Mucosa of stomach (tissue), 1 donor: ENCODE results near the gene SERPINA5.

Source experiments
- H3K27me3 ChIP-seq: one replicate; pipeline ENCODE4 v1.7.0; 2013; ENCODE audit warnings: mild to moderate bottlenecking, low read length; ENCODE audit not compliant: control insufficient read depth, insufficient read depth
- H3K36me3 ChIP-seq: one replicate; pipeline ENCODE4 v1.7.0; 2013; ENCODE audit warnings: low read length; ENCODE audit not compliant: control insufficient read depth, insufficient read depth
- H3K4me1 ChIP-seq: one replicate; pipeline ENCODE4 v1.7.0; 2013; ENCODE audit warnings: mild to moderate bottlenecking, low read length; ENCODE audit not compliant: control insufficient read depth, insufficient read depth
- H3K4me3 ChIP-seq: one replicate; pipeline ENCODE4 v1.7.0; 2013; ENCODE audit warnings: low read length
- H3K9ac ChIP-seq: one replicate; pipeline ENCODE4 v1.7.0; 2013; ENCODE audit warnings: mild to moderate bottlenecking, low read length, moderate library complexity
- H3K9me3 ChIP-seq: one replicate; pipeline ENCODE4 v1.7.0; 2013; ENCODE audit warnings: mild to moderate bottlenecking, low read length, moderate library complexity; ENCODE audit not compliant: control insufficient read depth
- donor health status: Pancreatic carcinoma.

SERPINA5 gene

DNA sequence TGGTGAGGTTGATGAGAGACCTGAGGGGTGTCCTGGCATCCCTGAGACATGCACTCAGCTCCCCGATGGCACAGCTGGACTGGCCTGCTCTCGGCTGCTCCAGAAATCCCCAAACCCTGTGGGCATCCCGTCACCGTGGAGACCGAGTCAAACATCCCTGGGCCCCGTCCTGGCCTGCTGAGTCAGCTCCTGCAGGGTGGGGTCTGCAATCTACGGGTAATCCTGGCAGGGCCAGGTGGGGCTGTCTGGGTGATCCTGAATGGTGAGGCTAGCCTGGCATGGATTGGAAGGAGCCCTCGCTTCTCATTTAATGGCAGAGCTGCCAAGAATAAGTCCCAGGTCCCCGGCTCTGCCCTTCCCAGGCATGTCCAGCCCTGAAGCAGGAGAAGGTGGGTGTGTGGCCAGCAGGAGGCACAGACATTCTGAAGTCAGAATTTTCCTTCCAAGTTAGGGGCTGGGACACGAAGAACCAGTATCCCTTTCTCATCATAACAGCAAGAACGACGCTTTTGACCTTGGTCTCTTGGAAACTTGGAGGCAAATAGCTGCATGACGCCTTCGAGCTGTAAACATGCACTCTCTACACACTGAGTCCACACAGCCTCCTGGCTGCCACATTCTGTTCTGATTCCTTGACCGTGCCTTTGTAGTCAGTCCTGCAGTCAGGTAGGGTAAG lies 37.6 kb upstream of the SERPINA5 start:
- Histone ChIP-seq H3K27me3 (no peaks in the 10 kb centered on the region), H3K9me3 (no peaks in the 10 kb centered on the region)

DNA sequence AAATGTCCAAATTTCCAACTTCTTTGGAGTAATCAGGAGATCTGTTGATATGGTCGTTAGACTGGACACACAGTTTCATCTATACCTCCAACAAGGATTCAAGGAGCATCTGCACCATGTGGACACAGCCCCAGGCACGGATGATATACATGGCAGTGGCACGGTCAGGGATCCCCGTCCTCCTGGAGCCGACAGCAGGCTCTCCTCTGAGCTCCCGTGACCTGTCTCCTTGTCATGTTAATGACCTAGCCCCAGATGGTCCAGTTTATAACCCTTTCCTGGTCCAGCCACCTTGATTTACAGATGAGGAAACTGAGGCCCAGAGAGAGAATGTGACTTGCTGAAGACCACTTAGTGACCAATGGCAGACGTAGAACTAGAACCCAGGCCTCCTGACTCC lies 36.5 kb upstream of the SERPINA5 start:
- no peaks in the 10 kb centered on the region for H3K36me3 ChIP-seq
- H3K9ac ChIP-seq: no peak overlapping the region
- H3K9me3 ChIP-seq: no peaks in the 10 kb centered on the region
- no peaks in the 10 kb centered on the region for H3K4me1 ChIP-seq
- H3K27me3 ChIP-seq: no peaks in the 10 kb centered on the region
- H3K4me3 ChIP-seq: no peak overlapping the region

More for the DNA sequence above, 37.6 kb upstream of the SERPINA5 start:
- Histone ChIP-seq H3K9ac (no peak overlapping the region), H3K4me3 (no peak overlapping the region), H3K36me3 (no peaks in the 10 kb centered on the region), H3K4me1 (no peaks in the 10 kb centered on the region)

DNA sequence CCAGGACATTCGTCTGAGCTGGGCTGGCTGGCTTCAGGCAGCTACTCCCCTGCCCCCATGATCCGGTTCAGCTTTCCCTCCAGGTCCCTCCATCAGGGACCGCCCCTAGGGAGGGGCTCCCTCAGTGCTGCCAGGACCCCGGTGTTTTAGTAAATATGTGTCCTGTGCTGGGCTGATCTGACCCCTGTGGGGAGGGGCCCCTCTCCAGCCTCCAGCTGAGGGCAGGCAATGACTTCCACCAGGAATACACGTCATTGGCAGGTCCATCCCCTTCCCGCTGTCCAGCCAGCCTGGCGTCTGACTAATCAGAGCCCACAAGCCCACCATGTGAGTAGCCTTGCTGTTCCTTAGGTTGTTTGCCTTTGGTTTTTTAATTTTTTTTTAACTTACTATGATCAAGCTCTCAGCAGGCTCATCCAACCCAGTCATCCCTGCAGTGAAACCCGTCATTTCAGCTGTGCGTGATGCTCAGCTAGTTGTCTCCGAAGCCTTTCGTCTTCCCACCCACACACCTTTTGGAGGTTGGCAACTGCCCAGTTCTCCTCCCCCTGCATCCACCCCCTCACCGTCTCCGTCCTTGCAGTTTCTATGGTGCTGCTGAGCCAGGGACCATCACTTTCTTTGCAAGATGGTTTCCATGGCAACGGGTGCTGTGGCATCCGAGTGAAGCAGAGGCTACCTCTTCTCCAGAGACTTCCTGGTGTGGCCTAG lies 35.9 kb upstream of the SERPINA5 start:
- H3K4me3 ChIP-seq: no peak overlapping the region
- H3K36me3 ChIP-seq: no peaks in the 10 kb centered on the region
- H3K4me1 ChIP-seq: no peaks in the 10 kb centered on the region
- H3K9ac ChIP-seq: no peak overlapping the region
- H3K27me3 ChIP-seq: no peaks in the 10 kb centered on the region
- H3K9me3 ChIP-seq: no peaks in the 10 kb centered on the region

DNA sequence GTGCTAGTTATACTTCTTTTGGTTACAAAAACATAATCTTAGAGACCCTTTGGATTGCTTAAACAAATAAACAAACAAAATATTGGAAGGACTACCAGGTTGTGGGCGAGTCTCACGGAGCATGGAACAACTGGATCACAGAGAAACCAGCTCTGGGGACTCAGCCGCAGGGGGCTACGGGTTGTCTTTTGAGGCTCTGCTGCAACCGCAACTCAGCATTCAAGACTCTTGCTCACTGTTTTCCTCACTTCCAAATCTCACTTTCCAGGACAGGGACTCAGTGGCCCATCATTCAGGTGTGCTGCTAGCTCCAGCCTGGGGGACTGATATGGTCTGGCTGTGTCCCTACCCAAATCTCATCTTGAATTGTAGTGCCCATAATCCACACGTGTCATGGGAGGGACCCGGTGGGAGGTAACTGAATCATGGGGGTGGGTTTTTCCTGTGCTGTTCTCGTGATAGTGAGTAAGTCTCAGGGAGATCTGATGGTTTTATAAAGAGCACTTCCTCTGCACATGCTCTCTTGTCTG lies 34.0 kb upstream of the SERPINA5 start:
- H3K9me3 ChIP-seq: no peaks in the 10 kb centered on the region
- H3K9ac ChIP-seq: no peak overlapping the region
- no peaks in the 10 kb centered on the region for H3K27me3 ChIP-seq
- H3K4me1 ChIP-seq: no peaks in the 10 kb centered on the region
- H3K36me3 ChIP-seq: no peaks in the 10 kb centered on the region
- no peak overlapping the region for H3K4me3 ChIP-seq

DNA sequence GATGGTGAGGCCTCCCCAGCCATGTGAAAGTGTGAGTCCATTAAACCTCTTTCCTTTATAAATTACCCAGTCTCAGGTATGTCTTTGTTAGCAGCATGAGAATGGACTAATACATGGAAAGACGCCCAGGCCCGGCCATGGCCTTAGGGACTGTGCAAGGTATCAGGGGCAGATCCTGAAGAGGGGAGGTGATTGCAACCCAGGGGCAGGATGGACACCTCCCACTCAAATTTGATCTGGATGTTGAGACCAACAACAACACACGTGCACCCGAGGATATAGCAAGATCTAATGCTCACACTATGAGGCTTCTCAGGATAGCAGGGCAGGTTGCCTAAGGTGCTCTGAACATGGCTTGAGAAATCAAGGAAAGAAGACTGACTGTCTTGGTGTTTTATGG lies 33.5 kb upstream of the SERPINA5 start:
- no peak overlapping the region for H3K9ac ChIP-seq
- no peaks in the 10 kb centered on the region for H3K27me3 ChIP-seq
- no peaks in the 10 kb centered on the region for H3K4me1 ChIP-seq
- no peaks in the 10 kb centered on the region for H3K36me3 ChIP-seq
- no peaks in the 10 kb centered on the region for H3K9me3 ChIP-seq
- no peak overlapping the region for H3K4me3 ChIP-seq

DNA sequence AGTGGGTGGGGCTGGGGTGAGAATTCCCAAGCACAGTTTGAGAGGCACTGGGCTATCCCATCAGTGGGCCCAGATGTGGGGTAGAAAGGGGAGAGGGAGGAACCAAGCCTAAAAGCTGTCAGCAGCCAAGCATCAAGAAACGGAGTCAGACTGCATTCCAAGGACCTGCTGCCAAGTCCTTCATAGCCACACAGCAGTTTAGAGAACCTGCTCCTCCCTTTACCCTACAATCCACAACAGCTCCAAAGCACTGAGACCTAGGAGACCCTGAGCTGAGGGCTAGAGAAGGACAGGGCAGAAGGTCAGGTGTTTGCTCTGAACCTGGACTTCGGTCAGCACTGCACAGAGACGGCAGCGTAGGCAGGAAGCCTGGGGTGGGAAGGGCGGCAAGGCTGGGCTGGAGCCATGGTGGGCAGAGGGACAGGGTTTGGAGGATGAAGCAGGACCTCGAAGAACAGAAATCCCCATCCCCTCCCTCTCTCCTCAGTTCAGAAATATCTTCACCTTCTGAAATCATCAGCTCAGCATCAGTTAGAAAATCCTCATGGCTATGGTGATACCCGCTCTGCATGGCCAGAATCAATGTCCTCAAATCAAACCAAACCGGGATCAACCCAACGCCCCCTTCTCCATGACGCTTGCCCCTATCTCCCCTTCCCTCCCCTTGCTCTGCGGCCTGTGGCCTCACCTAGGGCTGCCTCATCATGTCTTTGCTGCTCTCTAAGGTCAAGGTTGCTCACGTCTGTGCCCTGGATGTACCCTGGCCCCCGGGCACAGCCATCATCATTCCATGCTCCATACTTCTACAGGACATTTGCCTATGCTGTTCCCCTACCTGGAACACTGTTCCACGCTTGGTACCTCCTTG lies 32.9 kb upstream of the SERPINA5 start:
- Histone ChIP-seq H3K9ac (no peak overlapping the region), H3K9me3 (no peaks in the 10 kb centered on the region), H3K4me3 (no peak overlapping the region), H3K36me3 (no peaks in the 10 kb centered on the region), H3K4me1 (no peaks in the 10 kb centered on the region), H3K27me3 (no peaks in the 10 kb centered on the region)

DNA sequence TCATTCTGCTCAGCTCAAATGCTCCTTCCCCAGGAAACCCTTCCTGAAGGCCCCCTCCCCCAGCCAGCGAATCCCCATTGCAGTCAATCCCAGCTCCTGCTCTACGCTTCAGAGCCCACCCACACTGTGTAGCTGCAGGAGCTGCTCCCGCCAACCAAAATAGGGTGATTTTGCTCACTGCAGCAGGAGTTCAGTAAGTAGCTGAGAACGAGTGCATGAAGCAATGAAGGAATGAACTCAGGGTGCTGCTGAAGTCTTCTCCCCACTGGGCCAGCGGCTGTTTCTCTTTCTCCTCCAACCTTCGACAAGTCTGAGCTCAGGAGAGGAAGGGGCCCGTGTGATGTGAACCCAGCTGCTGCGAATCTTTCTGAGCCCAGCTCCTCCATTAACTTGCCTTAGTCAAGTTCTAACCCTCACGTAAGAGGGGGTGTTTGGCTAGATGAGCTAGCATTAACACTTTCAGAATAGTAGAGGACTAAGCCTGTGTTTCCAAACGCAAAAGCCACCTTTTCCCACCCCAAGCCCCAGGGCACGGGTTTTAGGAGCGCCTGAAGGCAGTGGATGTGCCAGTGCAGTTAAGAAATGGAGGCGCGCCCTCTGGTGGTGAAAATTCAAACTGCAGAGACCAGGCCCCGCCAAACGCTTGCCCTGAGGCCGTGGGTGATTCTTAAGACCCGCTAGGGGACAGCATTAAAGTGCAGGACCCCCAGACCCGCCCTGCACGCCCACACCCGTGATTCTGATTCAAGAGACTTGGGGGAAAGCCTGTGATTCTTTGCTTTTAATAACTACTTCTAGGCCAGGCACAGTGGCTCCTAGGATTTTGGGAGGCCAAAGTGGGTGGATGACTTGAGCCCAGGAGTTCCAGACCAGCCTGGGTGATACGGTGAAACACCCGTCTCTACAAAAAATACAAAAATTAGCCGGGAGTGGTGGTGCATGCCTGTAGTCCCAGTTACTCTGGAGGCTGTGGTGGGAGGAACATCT lies 31.9 kb upstream of the SERPINA5 start:
- H3K9ac ChIP-seq: no peak overlapping the region
- H3K9me3 ChIP-seq: no peaks in the 10 kb centered on the region
- H3K4me1 ChIP-seq: no peaks in the 10 kb centered on the region
- no peaks in the 10 kb centered on the region for H3K27me3 ChIP-seq
- no peaks in the 10 kb centered on the region for H3K36me3 ChIP-seq
- H3K4me3 ChIP-seq: no peak overlapping the region

DNA sequence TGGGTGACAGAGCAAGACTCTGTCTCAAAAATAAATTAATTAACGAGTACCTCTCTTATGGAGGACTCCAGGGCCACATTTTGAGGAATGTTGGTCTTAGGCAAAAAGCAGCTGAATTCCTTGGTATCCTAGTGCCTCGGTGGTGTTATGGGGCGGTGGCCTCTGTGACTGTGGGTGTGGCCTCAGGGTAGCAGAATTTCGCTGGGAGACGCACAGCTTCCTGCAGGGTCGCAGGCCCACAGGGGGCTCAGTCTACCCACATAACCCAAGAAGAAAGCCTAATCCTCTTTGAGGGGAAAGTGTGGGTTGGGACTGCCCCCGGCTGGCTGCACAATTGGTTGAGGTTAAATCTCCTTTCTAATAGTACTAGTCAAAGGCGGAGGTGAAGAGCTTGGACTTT lies 31.2 kb upstream of the SERPINA5 start:
- H3K36me3 ChIP-seq: no peaks in the 10 kb centered on the region
- no peaks in the 10 kb centered on the region for H3K4me1 ChIP-seq
- no peak overlapping the region for H3K4me3 ChIP-seq
- H3K9me3 ChIP-seq: no peaks in the 10 kb centered on the region
- H3K27me3 ChIP-seq: no peaks in the 10 kb centered on the region
- no peak overlapping the region for H3K9ac ChIP-seq

DNA sequence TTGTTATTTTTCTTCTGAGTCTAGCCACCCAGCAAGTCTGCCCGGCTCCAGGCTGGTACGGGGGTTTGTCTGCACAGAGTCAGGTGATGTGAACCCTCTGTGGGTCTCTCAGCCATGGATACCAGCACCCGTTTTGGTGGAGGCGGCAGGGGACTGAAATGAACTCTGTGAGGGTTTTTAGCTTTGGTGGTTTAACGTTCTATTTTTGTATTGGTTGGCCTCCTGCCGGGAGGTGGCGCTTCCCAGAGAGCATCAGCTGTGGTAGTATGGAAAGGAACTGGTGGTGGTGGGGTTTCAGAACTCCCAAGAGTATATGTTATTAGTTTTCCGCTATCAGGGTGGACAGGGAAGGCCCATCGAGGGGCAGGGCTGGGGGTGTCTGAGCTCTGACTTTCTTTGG lies 25.2 kb upstream of the SERPINA5 start:
- H3K27me3 ChIP-seq: no peaks in the 10 kb centered on the region
- no peak overlapping the region for H3K4me3 ChIP-seq
- no peaks in the 10 kb centered on the region for H3K9me3 ChIP-seq
- no peaks in the 10 kb centered on the region for H3K36me3 ChIP-seq
- H3K9ac ChIP-seq: no peak overlapping the region
- H3K4me1 ChIP-seq: peaks cover 7% of the 10 kb centered on the region

DNA sequence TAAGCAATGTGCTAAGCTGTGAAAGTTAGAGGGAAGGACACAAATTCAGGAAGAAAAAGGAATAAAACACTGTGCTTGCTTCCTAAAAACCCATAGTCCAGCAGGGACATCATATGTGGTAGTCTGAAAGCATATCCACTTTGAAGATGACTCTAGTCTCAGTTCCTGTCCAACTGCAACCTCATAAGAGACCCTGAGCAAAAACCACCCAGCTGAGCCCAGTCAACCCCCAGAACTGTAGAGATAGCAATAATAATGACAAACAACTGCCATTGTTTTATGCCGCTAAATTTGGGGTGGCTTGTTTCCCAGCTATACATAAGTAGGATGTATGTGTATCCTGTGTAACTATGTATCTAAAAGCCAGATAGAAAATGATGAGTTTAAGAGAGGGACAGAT lies 23.9 kb upstream of the SERPINA5 start:
- no peaks in the 10 kb centered on the region for H3K36me3 ChIP-seq
- no peak overlapping the region for H3K4me3 ChIP-seq

DNA sequence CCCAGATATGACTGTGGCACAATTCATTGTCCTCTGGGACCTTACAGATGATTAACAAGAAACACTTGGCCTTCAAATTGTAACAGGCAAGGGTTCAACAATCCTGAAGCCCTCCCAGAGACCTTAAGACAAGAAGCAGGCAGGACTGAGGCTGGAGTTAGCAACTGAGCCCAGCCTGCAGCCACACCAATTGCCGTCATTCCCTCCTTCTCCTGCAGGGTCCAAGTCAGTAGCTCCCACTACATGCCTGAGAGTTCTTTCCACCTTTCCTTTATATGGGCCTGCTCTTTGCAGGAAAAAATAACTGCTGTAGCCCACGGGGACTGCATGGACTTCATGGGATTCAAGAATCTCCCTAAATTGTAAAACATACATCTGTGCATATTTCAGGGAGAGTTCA lies 22.4 kb upstream of the SERPINA5 start:
- Histone ChIP-seq H3K9me3 (no peaks in the 10 kb centered on the region), H3K36me3 (no peaks in the 10 kb centered on the region), H3K27me3 (no peaks in the 10 kb centered on the region), H3K4me3 (no peak overlapping the region), H3K4me1 (peaks cover 14% of the 10 kb centered on the region), H3K9ac (no peak overlapping the region)

More for the DNA sequence above, 23.9 kb upstream of the SERPINA5 start:
- peaks cover 14% of the 10 kb centered on the region for H3K4me1 ChIP-seq
- no peaks in the 10 kb centered on the region for H3K9me3 ChIP-seq
- no peaks in the 10 kb centered on the region for H3K27me3 ChIP-seq
- H3K9ac ChIP-seq: no peak overlapping the region
